Stimulated activated CD4-positive, alpha-beta T cell treated with anti-CD3 and anti-CD28 coated beads, Interleukin-1b, Interleukin-23, amount 100 ng/mL, for 48 hours (primary cell): ENCODE results near the gene CYBC1.

Experiments
- DNase-seq: peaks from one replicate; pipeline ENCODE4 v3.0.0-alpha.2; 2020

The CYBC1 gene

DNA sequence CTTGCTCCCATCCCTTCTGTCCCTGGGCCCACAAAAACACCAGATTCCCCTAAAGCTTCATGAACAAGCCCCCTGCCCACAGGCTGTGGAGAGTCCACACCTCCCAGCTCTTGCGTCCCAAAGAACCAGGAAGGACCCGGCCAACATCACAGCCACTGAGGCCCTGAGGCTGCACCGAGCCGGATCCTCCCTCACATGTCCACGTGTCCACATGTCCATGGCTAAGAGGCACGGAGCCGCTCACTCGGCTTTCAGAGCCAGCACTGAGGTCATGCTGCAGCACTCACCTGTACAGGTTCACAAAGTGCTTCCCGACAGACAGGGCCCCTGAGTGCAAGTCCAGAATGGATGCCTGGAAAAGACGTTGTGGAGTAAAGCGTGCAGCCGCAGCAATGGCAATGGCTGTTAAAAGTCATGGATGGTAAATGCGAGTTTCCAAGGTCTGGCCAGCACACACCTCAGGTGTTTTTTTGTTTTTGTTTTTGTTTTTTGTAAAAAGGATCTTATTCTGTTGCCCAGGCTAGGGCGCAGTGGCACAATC is 44.4 kb downstream of the CYBC1 start:
- no peak for DNase-seq

DNA sequence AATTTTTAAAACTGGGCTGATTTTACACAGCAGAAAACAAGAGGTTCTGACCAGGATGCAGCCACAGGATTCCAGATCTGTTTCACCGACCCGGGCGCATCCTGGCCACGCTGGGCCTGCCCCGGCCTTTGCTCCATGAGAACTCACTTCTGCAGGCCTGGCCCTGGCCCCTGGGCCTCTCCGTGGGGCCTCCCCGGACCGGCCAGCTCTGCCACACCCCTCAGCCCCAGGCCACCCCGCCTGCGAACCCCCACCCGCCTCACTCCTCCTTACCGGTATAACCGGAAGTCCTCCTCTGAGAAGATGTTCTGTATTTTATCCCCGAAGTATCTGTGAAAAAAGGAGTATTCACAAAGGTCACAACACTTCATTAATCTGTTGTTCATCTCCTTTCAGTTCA is 45.5 kb downstream of the CYBC1 start:
- no peak for DNase-seq

DNA sequence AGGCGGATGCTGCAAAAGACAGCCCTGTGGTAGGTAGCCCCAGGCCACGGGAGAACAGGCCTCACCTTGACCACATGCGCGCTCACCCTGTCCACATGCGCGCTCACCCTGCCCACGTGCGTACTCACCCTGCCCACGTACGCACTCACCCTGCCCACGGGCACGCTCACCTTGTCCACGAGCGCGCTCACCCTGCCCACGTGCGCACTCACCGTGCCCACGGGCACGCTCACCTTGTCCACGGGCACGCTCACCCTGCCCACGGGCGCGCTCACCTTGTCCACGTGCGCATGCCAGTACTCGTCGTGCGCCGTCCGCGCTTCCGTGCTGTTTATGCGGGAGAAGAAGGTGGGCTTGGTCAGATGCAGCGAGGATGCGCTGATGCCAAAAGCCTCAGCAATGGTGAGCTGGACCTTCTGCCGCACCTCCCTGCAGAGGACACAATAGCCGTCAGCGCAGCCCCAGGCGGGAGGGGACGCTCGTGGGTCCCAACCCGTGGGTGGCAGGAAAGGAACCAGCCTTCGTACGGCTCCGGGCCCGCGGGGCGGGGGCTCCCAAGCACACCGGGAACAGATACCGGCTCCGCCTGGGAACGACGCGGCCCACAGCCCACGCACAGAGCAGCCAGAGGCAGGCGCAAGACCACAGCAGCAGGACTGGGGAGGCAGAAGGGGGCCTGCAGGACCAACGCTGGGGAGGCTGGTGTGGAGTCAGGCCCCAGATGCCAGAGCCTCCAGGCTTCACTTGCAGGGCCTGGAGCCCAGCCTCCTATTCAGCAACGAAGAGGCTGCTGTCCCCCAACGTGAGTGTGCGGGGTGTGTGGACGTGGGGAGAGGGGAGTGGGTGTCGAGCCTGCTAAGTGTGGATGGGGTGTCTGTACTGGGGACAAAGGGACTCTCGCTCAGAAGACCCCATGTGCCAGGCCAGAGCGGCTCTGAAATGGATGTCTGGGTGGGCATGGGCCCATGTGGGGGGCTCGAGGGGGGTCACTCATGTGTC is 46.6 kb downstream of the CYBC1 start:
- no peak for DNase-seq

DNA sequence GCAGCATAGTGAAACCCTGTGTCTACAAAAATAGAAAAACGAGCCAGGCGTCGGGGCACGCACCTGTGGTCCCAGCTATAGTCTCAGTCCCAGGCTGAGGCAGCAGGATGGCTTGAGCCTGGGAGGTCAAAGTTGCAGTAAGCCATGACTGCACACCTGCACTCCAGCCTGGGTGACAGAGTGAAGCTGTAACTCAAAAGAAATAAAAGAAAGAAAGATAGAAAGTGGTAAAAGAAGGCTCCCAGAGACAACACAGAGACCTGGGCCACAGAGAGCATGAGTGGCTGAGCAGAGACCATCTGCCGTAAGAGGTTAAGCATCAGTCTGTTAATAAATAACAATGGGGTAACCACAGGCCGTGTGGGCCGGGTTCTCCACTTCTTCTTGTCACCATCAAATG is 47.7 kb downstream of the CYBC1 start:
- no peak for DNase-seq

DNA sequence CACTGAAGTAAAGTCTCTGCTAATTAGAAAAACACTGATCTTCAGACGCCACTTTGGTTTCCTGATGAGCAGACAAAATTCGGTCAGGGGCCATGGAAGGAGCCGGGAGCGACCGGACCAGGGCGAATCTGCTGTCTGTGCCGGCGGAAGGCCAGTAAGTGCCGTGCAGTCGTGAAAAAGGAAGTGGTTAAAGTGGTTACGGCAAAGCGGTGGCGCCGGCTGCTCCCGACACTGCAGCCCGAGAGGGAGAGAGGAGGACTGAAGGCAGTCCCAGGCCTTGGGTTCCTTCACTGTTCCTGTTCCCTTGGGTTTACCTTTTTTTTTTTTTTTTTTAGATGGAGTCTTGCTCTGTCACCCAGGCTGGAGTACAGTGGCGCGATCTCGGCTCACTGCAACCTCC is 49.7 kb downstream of the CYBC1 start:
- DNase-seq, result peak; percentile 52

DNA sequence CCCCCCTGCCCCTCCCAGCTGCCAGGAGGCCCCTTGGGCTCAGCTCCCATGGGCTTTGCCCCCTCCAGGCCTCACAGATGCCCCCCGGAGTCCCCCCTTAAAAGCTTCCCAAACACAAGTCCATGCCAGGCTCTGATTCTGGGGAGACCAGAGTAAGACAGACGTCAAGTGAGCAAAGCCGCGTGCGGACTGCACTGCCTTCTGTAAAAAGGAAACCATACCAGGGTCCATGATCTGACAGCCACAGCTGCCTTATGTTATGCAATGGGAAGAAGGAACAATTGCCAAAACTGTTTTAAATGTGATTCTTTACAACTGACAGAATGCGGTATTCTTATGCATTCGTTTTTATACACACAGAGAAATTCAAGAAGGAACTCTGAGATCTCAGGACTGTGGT is 50.3 kb downstream of the CYBC1 start:
- no peak for DNase-seq

DNA sequence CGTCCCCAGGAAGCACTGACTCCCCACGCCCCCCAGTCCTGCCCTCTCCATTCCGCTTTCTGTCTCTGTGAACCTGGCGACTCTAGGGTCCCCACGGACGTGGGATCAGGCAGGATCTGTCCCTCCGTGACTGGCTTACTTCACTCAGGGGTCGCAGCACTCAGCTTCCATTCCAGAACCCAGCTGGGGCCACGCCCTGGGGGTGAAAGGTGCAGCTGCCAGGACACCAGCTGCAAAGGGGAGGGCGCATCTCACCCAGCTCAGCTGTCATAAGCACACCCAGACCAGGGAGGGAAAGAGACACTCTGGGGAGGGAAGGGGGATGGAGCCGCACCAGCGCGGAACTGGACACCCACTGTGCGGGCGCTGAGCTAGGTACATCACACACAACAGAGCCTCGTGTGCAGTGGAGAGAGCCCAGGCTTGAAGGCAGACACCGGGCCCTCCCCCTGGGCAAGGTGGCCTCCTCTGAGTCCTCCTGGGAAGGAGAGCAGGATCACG is 50.9 kb downstream of the CYBC1 start:
- no peak for DNase-seq

DNA sequence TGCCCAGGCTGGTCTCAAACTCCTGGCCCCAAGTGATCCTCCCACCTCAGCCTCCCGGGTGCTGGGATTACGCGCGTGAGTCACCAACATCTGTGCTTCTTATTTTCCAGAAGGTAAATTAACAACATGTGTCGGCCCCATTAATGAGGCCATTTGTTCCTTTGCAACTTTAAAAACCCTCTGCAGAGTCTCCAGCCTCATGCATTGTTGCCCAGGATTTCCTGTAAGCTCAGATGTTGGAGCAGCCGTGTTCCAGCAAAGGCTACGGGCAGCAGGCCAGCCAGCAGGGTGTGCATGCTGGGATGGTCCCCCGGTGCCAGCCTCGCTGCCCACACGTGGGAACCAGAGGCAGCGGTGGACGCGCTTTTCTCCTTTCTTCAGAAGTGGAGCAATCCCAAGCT is 51.5 kb downstream of the CYBC1 start:
- DNase-seq, result no peak

DNA sequence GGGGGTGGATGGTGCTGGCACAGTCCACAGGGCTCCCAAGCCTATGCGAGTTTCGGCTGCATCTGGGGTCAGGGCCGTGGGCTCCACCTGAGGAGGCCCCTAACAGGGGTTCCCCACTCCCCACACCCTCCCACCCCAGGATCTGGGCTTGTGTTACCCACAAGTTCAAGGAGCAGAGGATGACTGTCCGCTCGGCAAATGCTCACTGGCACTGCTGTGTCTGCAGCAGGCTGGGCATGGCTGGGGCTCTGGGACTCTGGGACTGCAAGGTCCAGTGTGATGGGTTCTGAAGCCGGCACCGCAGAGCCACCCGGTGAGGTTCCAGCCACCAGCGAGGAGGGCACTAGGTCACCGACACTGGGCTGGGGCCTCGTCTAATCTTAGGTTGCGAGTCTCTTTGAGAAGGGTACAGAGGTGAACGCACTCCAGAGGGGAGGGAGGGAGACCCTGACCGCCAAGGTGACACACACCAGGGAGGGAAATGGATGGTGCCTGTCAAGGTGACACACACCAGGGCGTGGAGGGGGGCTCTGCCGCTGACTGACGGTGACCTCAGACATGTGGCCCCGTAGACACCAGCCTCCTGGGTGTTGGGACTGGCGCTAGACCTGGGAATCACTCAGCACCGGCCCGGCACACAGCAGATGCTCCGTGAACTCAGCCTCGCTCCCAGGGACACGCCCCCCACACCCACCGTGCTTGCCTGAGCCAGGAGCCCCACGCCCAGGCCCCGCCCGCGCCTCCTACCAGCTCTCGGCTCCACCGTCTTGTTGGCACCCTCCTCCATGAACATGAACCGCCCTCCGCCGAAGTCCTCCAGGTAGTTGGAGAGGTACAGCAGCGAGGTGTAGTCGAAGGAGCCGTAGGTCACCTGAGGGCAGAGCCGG is 52.9 kb downstream of the CYBC1 start:
- no peak for DNase-seq

DNA sequence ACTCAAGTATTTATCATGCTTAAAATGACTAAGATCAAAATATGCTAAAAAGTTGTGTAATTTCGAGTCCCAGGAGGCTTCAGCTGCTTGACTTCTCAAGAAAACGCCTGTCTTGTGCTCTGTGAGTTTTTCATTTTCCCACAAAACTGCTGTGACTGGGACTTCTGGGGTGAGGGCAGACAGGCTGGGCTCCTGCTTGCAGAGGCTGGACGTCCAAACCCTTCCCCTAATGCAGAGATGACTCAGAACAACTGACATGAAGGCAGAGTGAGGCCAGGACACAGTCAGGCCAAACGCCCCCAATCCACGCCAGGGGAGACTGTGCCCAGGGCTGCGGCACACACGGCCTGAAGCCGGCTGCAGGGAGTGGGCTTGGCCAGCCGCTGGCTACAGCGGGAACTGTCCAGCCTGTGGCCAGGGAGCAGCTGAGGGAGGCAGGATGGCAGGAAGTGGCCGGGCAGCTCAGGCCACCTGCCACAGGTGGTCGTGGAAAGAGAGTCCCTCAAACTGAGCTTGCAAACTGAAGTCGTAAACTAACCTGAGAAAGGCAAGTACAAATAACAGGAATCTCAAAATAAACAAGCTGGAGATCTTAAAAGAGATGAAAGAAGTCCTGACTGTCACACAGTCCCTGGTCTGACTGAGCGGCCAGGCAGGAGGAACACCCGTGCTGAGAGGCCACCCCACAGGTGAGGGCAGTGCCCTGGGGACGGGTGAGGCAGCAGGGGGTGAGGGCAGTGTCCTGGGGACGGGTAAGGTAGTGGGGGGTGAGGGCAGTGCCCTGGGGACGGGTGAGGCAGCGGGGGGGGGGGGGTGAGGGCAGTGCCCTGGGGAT is 53.7 kb downstream of the CYBC1 start:
- DNase-seq, result no peak

DNA sequence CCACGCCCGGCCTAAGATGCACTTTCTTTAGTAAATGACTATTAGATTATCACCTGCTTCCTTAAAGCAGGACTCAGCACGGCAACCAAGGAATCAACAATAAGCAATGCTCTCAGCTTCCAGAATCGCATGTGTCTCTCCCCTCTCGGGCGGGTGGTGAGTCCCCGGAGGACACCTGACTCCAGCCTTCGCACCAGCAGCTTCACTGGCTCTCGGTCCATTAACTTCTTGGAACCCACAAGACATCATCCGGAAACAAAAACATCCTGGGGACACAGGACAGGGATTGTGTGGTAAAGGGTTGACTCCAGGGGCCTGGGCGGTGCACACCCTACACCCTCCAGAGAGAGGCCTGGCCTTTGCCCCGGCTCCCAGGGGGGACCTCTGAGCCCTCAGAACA is 56.3 kb downstream of the CYBC1 start:
- no peak for DNase-seq

DNA sequence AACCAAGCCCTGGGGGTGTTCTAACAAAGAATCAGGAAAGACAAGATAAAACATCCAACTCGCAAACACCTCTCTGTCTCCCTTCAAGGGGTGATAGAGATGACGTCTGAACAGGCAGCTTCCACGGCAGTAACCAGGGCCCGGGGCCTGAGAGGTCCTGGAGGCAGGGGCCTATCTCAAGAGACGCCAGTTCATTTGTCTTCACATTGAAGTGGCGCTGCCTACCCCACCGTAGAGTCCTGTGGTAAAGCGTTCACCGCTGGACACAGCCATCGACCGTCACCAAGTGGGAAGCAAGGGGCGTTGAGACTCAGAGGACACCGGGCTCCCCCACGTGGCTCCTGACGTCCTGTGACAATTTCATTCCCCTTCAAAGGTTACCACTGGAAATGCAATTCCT is 57.6 kb downstream of the CYBC1 start:
- no peak for DNase-seq
